ENCODE measurements around the gene PIGU.

PIGU gene

GRCh38 chr20:34647737-34648136, 29.2 kb downstream of the PIGU start:
- ChIA-PET POLR2A (no interaction called here), CTCF (no interaction called here)
- TF ChIP-seq ZNF610 (tag by site-specific recombination; IDR thresholded peaks at IDR 0.05; ENCODE audit: borderline replicate concordance), result no peak
- TF ChIP-seq KLF1 (tag by site-specific recombination; IDR thresholded peaks at IDR 0.05), result no peak
- TF ChIP-seq ZBTB17 (tag by site-specific recombination; IDR thresholded peaks at IDR 0.05), result peak; percentile 48
- Histone ChIP-seq H3K4me3 (ENCODE audit: low read depth, low read length) (no peak overlapping the region), H3K27ac (ENCODE audit: extremely low read depth, low read depth, low read length) (no peak overlapping the region), H3K36me3 (ENCODE audit: control insufficient read depth in 2 of 2, insufficient read depth in 1 of 2, low read length in 2 of 2) (peaks cover 0 to 5% of the 10 kb centered on the region in 2 experiments; a peak in 2 of 3 replicates), H3K9me3 (ENCODE audit: control insufficient read depth, insufficient read depth, low read depth, low read length) (no peaks in the 10 kb centered on the region), H3K4me1 (ENCODE audit: control insufficient read depth, insufficient read depth, low read length) (no peaks in the 10 kb centered on the region)

- Histone ChIP-seq H3K4me1 (ENCODE audit: control insufficient read depth, insufficient read depth, low read length) (peaks cover under 1% of the 10 kb centered on the region), H3K27ac (ENCODE audit: extremely low read depth, low read depth, low read length) (no peak overlapping the region), H3K4me3 (ENCODE audit: low read depth, low read length) (no peak overlapping the region), H3K9me3 (ENCODE audit: control insufficient read depth, insufficient read depth, low read depth, low read length) (no peaks in the 10 kb centered on the region), H3K36me3 (ENCODE audit: control insufficient read depth in 2 of 2, insufficient read depth in 1 of 2, low read length in 2 of 2) (no peaks in the 10 kb centered on the region; a peak in 1 of 3 replicates)
- ChIA-PET POLR2A (interaction anchor here (0.6 kb wide), 1 partner anchor 395 kb away, joined by 4 read pairs; no protein-coding TSS in a partner anchor), CTCF (no interaction called here)
- no peak for TF ChIP-seq ZNF157 (tag by site-specific recombination; IDR thresholded peaks at IDR 0.05)
- TF ChIP-seq ZNF747 (tag by site-specific recombination; IDR thresholded peaks at IDR 0.05), result no peak
- TF ChIP-seq ZNF529 (tag by site-specific recombination; IDR thresholded peaks at IDR 0.05; ENCODE audit: insufficient replicate concordance), result no peak
- no peak for TF ChIP-seq ZNF16 (tag by site-specific recombination; IDR thresholded peaks at IDR 0.05; ENCODE audit: low read depth)
- TF ChIP-seq ZNF677 (tag by site-specific recombination; IDR thresholded peaks at IDR 0.05), result no peak
- no peak for TF ChIP-seq ZNF211 (tag by site-specific recombination; IDR thresholded peaks at IDR 0.05; ENCODE audit: low read depth)
- TF ChIP-seq ZNF121 (tag by site-specific recombination; IDR thresholded peaks at IDR 0.05), result peak; percentile 59; the same call in 1 of the 2 replicates
Observed at GRCh38 chr20:34644951-34645350, 31.9 kb downstream of the PIGU start.

- no peaks in the 10 kb centered on the region for H3K9me3 ChIP-seq (ENCODE audit: control insufficient read depth, insufficient read depth, low read depth, low read length)
- TF ChIP-seq GLIS1 (tag by site-specific recombination; IDR thresholded peaks at IDR 0.05) (no peak), ZNF610 (tag by site-specific recombination; IDR thresholded peaks at IDR 0.05; ENCODE audit: borderline replicate concordance) (no peak), ZNF416 (tag by site-specific recombination; IDR thresholded peaks at IDR 0.05) (no peak), INSM2 (tag by site-specific recombination; IDR thresholded peaks at IDR 0.05) (no peak), SCRT1 (tag by site-specific recombination; IDR thresholded peaks at IDR 0.05; ENCODE audit: borderline replicate concordance) (no peak), ZFP3 (tag by site-specific recombination; IDR thresholded peaks at IDR 0.05; ENCODE audit: low read depth) (no peak), ZBTB7A (tag by site-specific recombination; IDR thresholded peaks at IDR 0.05; ENCODE audit: low read depth) (no peak), ZNF132 (tag by site-specific recombination; IDR thresholded peaks at IDR 0.05; ENCODE audit: borderline replicate concordance) (no peak), ZNF426 (tag by site-specific recombination; IDR thresholded peaks at IDR 0.05) (no peak), ZNF341 (tag by site-specific recombination; IDR thresholded peaks at IDR 0.05; ENCODE audit: low read depth) (no peak), TCF7L2 (IDR thresholded peaks at IDR 0.05; ENCODE audit: borderline replicate concordance, low read depth, low read length) (no peak), ZNF645 (tag by site-specific recombination; IDR thresholded peaks at IDR 0.05) (no peak)
- no peak overlapping the region for H3K27ac ChIP-seq (ENCODE audit: extremely low read depth, low read depth, low read length)
- H3K4me1 ChIP-seq (ENCODE audit: control insufficient read depth, insufficient read depth, low read length), result peaks cover 7% of the 10 kb centered on the region
- no peaks in the 10 kb centered on the region for H3K36me3 ChIP-seq (ENCODE audit: control insufficient read depth in 2 of 2, insufficient read depth in 1 of 2, low read length in 2 of 2)
- ChIA-PET CTCF (interaction anchor here (0.6 kb wide), 1 partner anchor 420 kb away, joined by 3 read pairs; no protein-coding TSS in a partner anchor), POLR2A (interaction anchor here (0.6 kb wide), 1 partner anchor 395 kb away, joined by 4 read pairs; no protein-coding TSS in a partner anchor)
- no peak overlapping the region for H3K4me3 ChIP-seq (ENCODE audit: low read depth, low read length)
Observed at GRCh38 chr20:34644345-34644744, 32.5 kb downstream of the PIGU start.

Measured in HEK293 (cell line).